AG09319 (cell line): ENCODE measurements around the gene ABCD4.

Experiments used
- DNase-seq: peaks from one replicate; pipeline ENCODE4 v3.0.0-alpha.2; 2010; ENCODE audit warnings: low read depth; ENCODE audit errors: extremely low read depth
- TF ChIP-seq, protein P1 (sequence below): IDR thresholded peaks from 2 replicates; pipeline ENCODE4 v1.5.1; 2011; ENCODE audit warnings: low read depth, mild to moderate bottlenecking, inconsistent platforms, low read length, moderate library complexity

Gene ABCD4

DNA sequence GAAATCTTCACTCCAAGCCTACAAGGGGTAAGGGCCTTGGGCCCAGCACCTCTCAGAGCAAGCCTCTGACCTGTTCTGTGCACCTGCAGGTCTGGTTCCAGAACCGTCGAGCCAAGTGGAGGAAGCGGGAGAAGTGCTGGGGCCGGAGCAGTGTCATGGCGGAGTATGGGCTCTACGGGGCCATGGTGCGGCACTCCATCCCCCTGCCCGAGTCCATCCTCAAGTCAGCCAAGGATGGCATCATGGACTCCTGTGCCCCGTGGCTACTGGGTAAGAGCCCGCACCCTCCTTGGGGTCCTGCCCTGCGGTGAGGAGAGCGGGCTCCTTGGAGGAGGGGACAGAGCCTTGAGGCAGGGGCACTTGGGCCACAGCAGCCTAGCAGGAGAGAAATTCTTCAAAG, 43.2 kb downstream of the ABCD4 start:
- TF ChIP-seq, protein P1, sequence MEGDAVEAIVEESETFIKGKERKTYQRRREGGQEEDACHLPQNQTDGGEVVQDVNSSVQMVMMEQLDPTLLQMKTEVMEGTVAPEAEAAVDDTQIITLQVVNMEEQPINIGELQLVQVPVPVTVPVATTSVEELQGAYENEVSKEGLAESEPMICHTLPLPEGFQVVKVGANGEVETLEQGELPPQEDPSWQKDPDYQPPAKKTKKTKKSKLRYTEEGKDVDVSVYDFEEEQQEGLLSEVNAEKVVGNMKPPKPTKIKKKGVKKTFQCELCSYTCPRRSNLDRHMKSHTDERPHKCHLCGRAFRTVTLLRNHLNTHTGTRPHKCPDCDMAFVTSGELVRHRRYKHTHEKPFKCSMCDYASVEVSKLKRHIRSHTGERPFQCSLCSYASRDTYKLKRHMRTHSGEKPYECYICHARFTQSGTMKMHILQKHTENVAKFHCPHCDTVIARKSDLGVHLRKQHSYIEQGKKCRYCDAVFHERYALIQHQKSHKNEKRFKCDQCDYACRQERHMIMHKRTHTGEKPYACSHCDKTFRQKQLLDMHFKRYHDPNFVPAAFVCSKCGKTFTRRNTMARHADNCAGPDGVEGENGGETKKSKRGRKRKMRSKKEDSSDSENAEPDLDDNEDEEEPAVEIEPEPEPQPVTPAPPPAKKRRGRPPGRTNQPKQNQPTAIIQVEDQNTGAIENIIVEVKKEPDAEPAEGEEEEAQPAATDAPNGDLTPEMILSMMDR: no peak

DNA sequence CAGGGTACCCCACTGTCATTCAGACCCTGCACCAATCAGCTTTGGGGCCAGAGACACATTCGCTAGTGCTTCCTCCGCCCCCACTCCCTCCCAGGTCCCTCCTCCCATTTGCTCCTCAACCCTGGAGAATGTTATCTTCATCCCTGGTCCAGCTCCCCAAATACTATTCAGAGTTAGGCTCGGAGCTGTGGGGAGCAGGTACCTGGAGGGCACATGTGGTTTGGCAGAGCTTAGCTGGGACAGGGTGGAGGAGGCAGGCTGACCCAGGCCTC, 44.0 kb downstream of the ABCD4 start:
- TF ChIP-seq, protein P1: no peak
- DNase-seq: no peak

More for the DNA sequence above, 43.2 kb downstream of the ABCD4 start:
- no peak for DNase-seq

GRCh38 chr14:74257941-74258763, 44.6 kb downstream of the ABCD4 start:
- TF ChIP-seq, protein P1: no peak
- DNase-seq: no peak

DNA sequence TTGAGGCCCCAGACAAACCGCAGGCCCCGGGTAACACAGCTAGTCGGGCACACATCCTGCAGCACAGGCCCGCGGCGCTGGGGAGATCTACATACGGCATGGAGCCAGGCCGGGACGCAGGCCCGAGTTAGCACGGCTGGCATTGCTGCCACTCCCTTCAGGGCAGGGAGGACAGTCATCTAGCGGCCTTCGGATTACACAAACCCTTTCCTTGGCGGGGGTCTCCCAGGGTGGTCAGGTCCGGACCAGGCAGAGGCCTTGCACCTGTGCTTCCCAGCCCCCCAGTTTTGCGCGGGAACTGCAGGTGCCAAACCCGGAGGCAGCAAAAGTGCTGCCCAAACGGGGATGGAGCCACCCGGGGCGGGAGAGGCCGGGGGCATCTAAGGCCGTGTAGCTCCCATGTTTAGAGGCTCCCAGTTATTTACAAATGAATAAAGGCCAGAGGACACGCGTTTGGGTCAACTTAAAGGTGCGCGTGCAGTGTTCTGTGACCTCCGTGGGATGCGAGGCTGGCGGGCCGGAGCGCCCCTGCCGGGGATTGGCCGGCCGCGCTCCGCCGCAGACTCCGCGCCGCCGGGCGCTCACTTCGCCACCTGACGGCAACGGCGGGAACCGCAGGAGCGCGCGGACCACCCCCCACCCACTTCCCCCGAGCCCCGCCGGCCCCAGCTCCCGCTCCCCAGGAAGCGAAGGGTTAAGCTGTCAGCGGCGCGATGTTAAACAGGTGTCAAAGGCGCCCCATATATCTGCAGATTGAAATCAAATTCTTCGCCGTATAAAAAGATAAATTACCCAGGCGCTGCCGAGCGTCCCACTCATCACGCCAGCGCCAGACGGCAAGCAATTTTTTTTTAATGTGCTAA, 45.4 kb downstream of the ABCD4 start:
- no peak for DNase-seq
- TF ChIP-seq, protein P1: peak; percentile 53

DNA sequence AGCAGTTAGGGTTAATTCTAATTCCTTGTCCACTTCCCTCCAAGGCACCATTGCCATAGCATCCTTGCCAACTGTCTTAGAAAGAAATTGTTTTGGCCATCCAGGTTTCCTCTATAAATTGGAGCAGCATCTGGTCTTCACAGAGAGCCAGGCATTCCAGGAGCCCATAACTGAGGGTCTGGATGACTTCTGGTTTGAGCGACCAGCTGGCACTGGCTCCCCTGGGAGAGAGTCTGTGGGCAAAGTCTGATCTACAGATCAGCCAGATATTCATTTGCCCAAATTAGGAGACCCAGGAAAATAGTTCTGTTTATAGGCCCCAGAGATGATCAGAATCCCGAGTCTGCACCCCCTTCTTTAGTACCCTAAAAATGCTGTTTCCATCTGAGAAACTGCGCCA, 47.5 kb downstream of the ABCD4 start:
- DNase-seq: no peak
- TF ChIP-seq, protein P1: no peak

GRCh38 chr14:74249433-74250375, 53.0 kb downstream of the ABCD4 start:
- TF ChIP-seq, protein P1: no peak
- DNase-seq: no peak
